Endodermal cell (in vitro differentiated cells): ENCODE data around the gene WDCP. TPM values are rescaled to one million over a fixed set of nuclear protein-coding genes. Genes with fewer than 3 reads are reported as not detected.

ENCODE experiments used
- DNase-seq: peaks from one replicate; pipeline ENCODE4 v3.0.0-alpha.2; 2017
- H3K27ac ChIP-seq: 2 replicates; pipeline ENCODE4 v1.5.1; 2013; ENCODE audit warnings: mild to moderate bottlenecking, low read depth, low read length, moderate library complexity
- H3K27me3 ChIP-seq: 2 replicates; pipeline ENCODE4 v1.6.1; 2013; ENCODE audit warnings: mild to moderate bottlenecking, low read length, moderate library complexity; ENCODE audit not compliant: insufficient read depth, control insufficient read depth, poor library complexity, severe bottlenecking
- H3K36me3 ChIP-seq: 2 replicates; pipeline ENCODE4 v1.7.0; 2013; ENCODE audit warnings: mild to moderate bottlenecking, low read length, moderate library complexity; ENCODE audit not compliant: control insufficient read depth, insufficient read depth
- H3K4me1 ChIP-seq: one replicate; pipeline ENCODE4 v1.7.0; 2013; ENCODE audit warnings: low read length; ENCODE audit not compliant: control insufficient read depth, insufficient read depth
- H3K4me3 ChIP-seq: 2 replicates; pipeline ENCODE4 v1.5.1; 2013; ENCODE audit warnings: mild to moderate bottlenecking, low read length, moderate library complexity
- H3K9ac ChIP-seq: 2 replicates; pipeline ENCODE4 v1.6.1; 2013; ENCODE audit warnings: mild to moderate bottlenecking, low read length, moderate library complexity; ENCODE audit not compliant: poor library complexity, severe bottlenecking; ENCODE audit errors: extremely low read depth
- H3K9me3 ChIP-seq: 2 replicates; pipeline ENCODE4 v1.6.1; 2013; ENCODE audit warnings: mild to moderate bottlenecking, low read length, moderate library complexity; ENCODE audit not compliant: control insufficient read depth
- H3K27ac Mint-ChIP-seq: 2 replicates; pipeline ENCODE4 v1.8.0; 2020; ENCODE audit warnings: mixed read lengths
- H3K27me3 Mint-ChIP-seq: 2 replicates; pipeline ENCODE4 v1.8.0; 2021; ENCODE audit warnings: mild to moderate bottlenecking, mixed read lengths; ENCODE audit not compliant: insufficient read depth
- H3K36me3 Mint-ChIP-seq: 2 replicates; pipeline ENCODE4 v1.8.0; 2020; ENCODE audit warnings: low read depth, mixed read lengths
- H3K4me1 Mint-ChIP-seq: 2 replicates; pipeline ENCODE4 v1.8.0; 2020; ENCODE audit warnings: mixed read lengths
- H3K4me3 Mint-ChIP-seq: 2 replicates; pipeline ENCODE4 v1.8.0; 2020; ENCODE audit warnings: mild to moderate bottlenecking, moderate library complexity, mixed read lengths
- H3K9me3 Mint-ChIP-seq: 2 replicates; pipeline ENCODE4 v1.8.0; 2020; ENCODE audit warnings: mild to moderate bottlenecking, mixed read lengths
- CTCF ChIP-seq: fragments of 200-600 bp; sonication (generic); conservative IDR thresholded peaks from 2 replicates; pipeline ENCODE4 v1.5.0; 2021; ENCODE audit warnings: antibody characterized with exemption, mild to moderate bottlenecking
- WGBS, 2 experiments: methylation state at CpG; one replicate each; pipeline versions ENCODE4 v1.1.5 to v1.1.7; 2013; ENCODE audit warnings: missing lambda C conversion rate in 2 of 2, mixed read lengths in 1 of 2; ENCODE audit not compliant: insufficient coverage in 1 of 2, insufficient read length in 1 of 2; 5-methylcytosine and 5-hydroxymethylcytosine counted together
- total RNA-seq, 2 donors: library from RNA; stranded (reverse); fragmentation: NEBNext Ultra II Directional in 1 of 2; extraction: Animal tissue kit (Norgen Biotek cat#: 25700) in 1 of 2; gene quantifications; 2 replicates in 1 of 2; 3 replicates in 1 of 2; pipeline ENCODE4 v1.2.1, GENCODE V29; 2021

Gene WDCP
- total RNA-seq, 2 donors from 2014 or later: 18.2 to 24.1 TPM

- Mint-ChIP-seq H3K27ac (peak within 1 kb of the TSS; percentile 97), H3K36me3 (peaks cover 21% of the 10 kb centered on the region), H3K4me1 (peaks cover 14% of the 10 kb centered on the region), H3K9me3 (no peaks in the 10 kb centered on the region), H3K27me3 (no peaks in the 10 kb centered on the region), H3K4me3 (peak within 1 kb of the TSS; percentile 89)
- H3K4me3 ChIP-seq: peak within 1 kb of the TSS; percentile 92
- H3K27me3 ChIP-seq: no peaks in the 10 kb centered on the region
- no peaks in the 10 kb centered on the region for H3K9me3 ChIP-seq
- H3K36me3 ChIP-seq: peaks cover 28% of the 10 kb centered on the region
- WGBS, 2 experiments: 0 to 1% methylated on average over 26 to 64 of the region's 64 CpGs
- DNase-seq: peak; percentile 100
- peak within 1 kb of the TSS; percentile 27 for H3K27ac ChIP-seq
- no peaks in the 10 kb centered on the region for H3K4me1 ChIP-seq
- TF ChIP-seq CTCF: no peak
- peak within 1 kb of the TSS; percentile 56 for H3K9ac ChIP-seq
Measured at GRCh38 chr2:24075915-24076848, 29.0 kb upstream of the WDCP start, which contains the start of gene SF3B6. Gene SF3B6, minus strand, starts transcription at chr2:24076326. Its CDS starts 97 bp downstream, at chr2:24076229.

- Histone ChIP-seq H3K4me3 (peak overlapping the region; percentile 92), H3K27me3 (no peaks in the 10 kb centered on the region), H3K9ac (peak overlapping the region; percentile 56), H3K4me1 (no peaks in the 10 kb centered on the region), H3K36me3 (peaks cover 32% of the 10 kb centered on the region), H3K9me3 (no peaks in the 10 kb centered on the region), H3K27ac (no peak overlapping the region)
- Mint-ChIP-seq H3K27me3 (no peaks in the 10 kb centered on the region), H3K4me3 (peak overlapping the region; percentile 89), H3K4me1 (peaks cover 14% of the 10 kb centered on the region), H3K36me3 (peaks cover 20% of the 10 kb centered on the region), H3K9me3 (no peaks in the 10 kb centered on the region), H3K27ac (peak overlapping the region; percentile 97)
- 70 to 76% methylated on average over 2 to 5 of the region's 5 CpGs for WGBS, 2 experiments
- TF ChIP-seq CTCF: no peak
- DNase-seq: no peak
Measured at GRCh38 chr2:24075259-24075658, 28.1 kb upstream of the WDCP start.

- no peaks in the 10 kb centered on the region for H3K27me3 Mint-ChIP-seq
- no peak for DNase-seq
- Histone ChIP-seq H3K4me1 (no peaks in the 10 kb centered on the region), H3K9me3 (no peaks in the 10 kb centered on the region), H3K27ac (no peak overlapping the region), H3K36me3 (peaks cover 38% of the 10 kb centered on the region), H3K4me3 (no peak overlapping the region), H3K27me3 (no peaks in the 10 kb centered on the region), H3K9ac (no peak overlapping the region)
- 93 to 98% methylated on average over 2 to 5 of the region's 6 CpGs for WGBS, 2 experiments
- no peaks in the 10 kb centered on the region for H3K9me3 Mint-ChIP-seq
- no peak overlapping the region for H3K27ac Mint-ChIP-seq
- no peak for TF ChIP-seq CTCF
- peaks cover 19% of the 10 kb centered on the region for H3K36me3 Mint-ChIP-seq
- H3K4me3 Mint-ChIP-seq: no peak overlapping the region
- H3K4me1 Mint-ChIP-seq: peaks cover 14% of the 10 kb centered on the region
Measured at GRCh38 chr2:24073816-24074215, 26.6 kb upstream of the WDCP start.
